ENCODE data around the gene ZNF566. TPM values are rescaled to one million over a fixed set of nuclear protein-coding genes. Genes with fewer than 3 reads are reported as not detected.

The ZNF566 gene
- total RNA-seq = 7.7 and 8.1 TPM in 2 replicates

GRCh38 chr19:36489118-36489919 lies at the start of gene ZNF566:
Gene ZNF566 (minus strand): TSS chr19:36489561. CDS start chr19:36476557, 13,004 bp downstream.

GRCh38 chr19:36528194-36528920 lies 39.0 kb upstream of the ZNF566 start, which contains the start of gene ZNF260:
Gene ZNF260 (minus strand): TSS chr19:36528271. CDS start chr19:36515238, 13,033 bp downstream.

GRCh38 chr19:36418287-36419001 lies 70.9 kb downstream of the ZNF566 start, which contains the start of gene ZFP82:
Gene ZFP82 (minus strand): TSS chr19:36418644. CDS start chr19:36409789, 8,855 bp downstream.

Other genes with a start within 250 kb of the ZNF566 start
- 3.8 and 4.1 TPM in 2 replicates for gene ZFP14, start 110.4 kb downstream of the ZNF566 start, total RNA-seq
- gene ZFP82, start 70.9 kb downstream of the ZNF566 start, total RNA-seq = 3.7 and 5.4 TPM in 2 replicates
- gene ZNF260, start 38.7 kb upstream of the ZNF566 start, total RNA-seq = 8.4 and 11.9 TPM in 2 replicates
- 7.0 and 8.0 TPM in 2 replicates for gene ZNF529, start 83.7 kb upstream of the ZNF566 start, total RNA-seq
- 6.4 and 7.0 TPM in 2 replicates for gene ZNF382, start 115.8 kb upstream of the ZNF566 start, total RNA-seq
- 9.4 and 13.3 TPM in 2 replicates for gene ZNF461, start 177.3 kb upstream of the ZNF566 start, total RNA-seq
- 5.0 and 5.6 TPM in 2 replicates for gene ZNF567, start 198.1 kb upstream of the ZNF566 start, total RNA-seq

Measured in smooth muscle cell of bladder (primary cell).